Aorta (tissue), 5 donors: ENCODE data around the gene GPRIN3. TPM values are rescaled to one million over a fixed set of nuclear protein-coding genes. Genes with fewer than 3 reads are reported as not detected.
A peak's percentile ranks its signal among the peaks of the same experiment; 100 is the strongest.

Source experiments
- ATAC-seq: fragments of 200-7000 bp; cut with Tn5 transposase; one replicate; pipeline ENCODE4 v1.9.1; 2022; ENCODE audit warnings: moderate library complexity; ENCODE audit not compliant: low FRiP score
- DNase-seq, 2 donors: peaks; one replicate each; pipeline ENCODE4 v3.0.0-alpha.2; 2020
- H3K27ac ChIP-seq, 2 donors: one replicate each; pipeline ENCODE4 v1.5.1; 2013; ENCODE audit warnings: low read length in 2 of 2, mild to moderate bottlenecking in 2 of 2, moderate library complexity in 2 of 2, control low read depth in 1 of 2, inconsistent platforms in 1 of 2, low read depth in 1 of 2
- H3K27me3 ChIP-seq, 2 donors: one replicate each; pipeline ENCODE4 v1.6.1; 2013; ENCODE audit warnings: control low read depth in 1 of 2, low read length in 1 of 2, mild to moderate bottlenecking in 1 of 2, moderate library complexity in 1 of 2; ENCODE audit not compliant: insufficient read depth in 2 of 2, control insufficient read depth in 1 of 2
- H3K36me3 ChIP-seq, 2 donors: one replicate each; pipeline ENCODE4 v1.6.1; 2013; ENCODE audit warnings: control low read depth in 1 of 2, low read length in 1 of 2, mild to moderate bottlenecking in 1 of 2; ENCODE audit not compliant: insufficient read depth in 2 of 2, control insufficient read depth in 1 of 2
- H3K4me1 ChIP-seq, 2 donors: one replicate each; pipeline ENCODE4 v1.6.1; 2013; ENCODE audit warnings: low read length in 2 of 2, control low read depth in 1 of 2, mild to moderate bottlenecking in 1 of 2, moderate library complexity in 1 of 2; ENCODE audit not compliant: insufficient read depth in 2 of 2, control insufficient read depth in 1 of 2
- H3K4me3 ChIP-seq, 2 donors: one replicate each; pipeline ENCODE4 v1.5.1; 2013; ENCODE audit warnings: low read length in 2 of 2, control low read depth in 1 of 2, mild to moderate bottlenecking in 1 of 2
- H3K9me3 ChIP-seq: one replicate; pipeline ENCODE4 v1.6.1; 2013; ENCODE audit warnings: mild to moderate bottlenecking, low read length; ENCODE audit not compliant: control insufficient read depth
- WGBS, 2 donors: extraction: QIAGEN DNeasy Blood & Tissue Kit; methylation state at CpG; one replicate each; pipeline ENCODE4 v1.1.7; 2013; 5-methylcytosine and 5-hydroxymethylcytosine counted together
- intact Hi-C, 2 donors: fragments of 100-400 bp; cut with DNase I; formaldehyde crosslinking; loops; one replicate each; pipeline versions ENCODE4 v1.14.2 to v1.15.0; 2022
- polyA plus RNA-seq, 2 donors: library from polyadenylated mRNA; stranded (reverse); fragments of 200-250 nt; gene quantifications; one replicate each; pipeline ENCODE4 v1.2.3, GENCODE V29; 2013
- total RNA-seq, 2 donors: library from RNA; stranded (reverse); fragmentation: NEBNext Ultra II Directional; extraction: Animal tissue kit (Norgen Biotek cat#: 25700); gene quantifications; one replicate each; pipeline ENCODE4 v1.2.1, GENCODE V29; 2021
- donor health status: healthy with polysubstance abuse.
- donor health status: Bipolar disorder and iron deficiency.
- donor health status: DM: no; HTN: no; CAD: no.
- donor health status: DM: no; HTN: no; CAD: no.
- donor health status: DM: yes; HTN: yes; CAD: no.

Gene GPRIN3
- total and polyA plus RNA-seq, 4 donors = 0.08 to 9.8 (median 3.9) TPM

GRCh38 chr4:89290727-89291516, 16.7 kb downstream of the GPRIN3 start:
- ATAC-seq = no peak
- H3K4me1 ChIP-seq = no peaks in the 10 kb centered on the region
- intact Hi-C loops = no loop called here

GRCh38 chr4:89289312-89289711, 18.3 kb downstream of the GPRIN3 start:
- Histone ChIP-seq H3K27me3 (peaks cover 0 to 2% of the 10 kb centered on the region in 2 donors), H3K9me3 (peaks cover 2% of the 10 kb centered on the region), H3K4me1 (no peaks in the 10 kb centered on the region), H3K36me3 (no peaks in the 10 kb centered on the region), H3K4me3 (no peak overlapping the region), H3K27ac (no peak overlapping the region)
- no peak for ATAC-seq
- WGBS, 2 donors = 75% methylated on average over 2 of the region's 2 CpGs
- intact Hi-C loops = no loop called here
- DNase-seq = no peak

More at GRCh38 chr4:89290727-89291516, 16.7 kb downstream of the GPRIN3 start:
- no peak overlapping the region for H3K4me3 ChIP-seq
- H3K27me3 ChIP-seq = peaks cover 0 to 2% of the 10 kb centered on the region in 2 donors
- H3K36me3 ChIP-seq = no peaks in the 10 kb centered on the region
- WGBS, 2 donors = 43 to 51% methylated on average over 6 of the region's 6 CpGs
- no peak for DNase-seq
- no peak overlapping the region for H3K27ac ChIP-seq
- peaks cover 2% of the 10 kb centered on the region for H3K9me3 ChIP-seq

GRCh38 chr4:89288430-89288829, 19.2 kb downstream of the GPRIN3 start:
- Histone ChIP-seq H3K4me3 (no peak overlapping the region), H3K4me1 (no peaks in the 10 kb centered on the region), H3K36me3 (no peaks in the 10 kb centered on the region), H3K27me3 (peaks cover 0 to 2% of the 10 kb centered on the region in 2 donors), H3K9me3 (peaks cover 2% of the 10 kb centered on the region), H3K27ac (no peak overlapping the region)
- no peak for DNase-seq
- ATAC-seq = no peak
- intact Hi-C loops = no loop called here
- 76% methylated on average over 2 of the region's 2 CpGs for WGBS, 2 donors

- DNase-seq = no peak
- 63 to 67% methylated on average over 6 of the region's 6 CpGs for WGBS, 2 donors
- intact Hi-C loops = no loop called here
- Histone ChIP-seq H3K27ac (no peak overlapping the region), H3K27me3 (peaks cover 0 to 2% of the 10 kb centered on the region in 2 donors), H3K36me3 (no peaks in the 10 kb centered on the region), H3K9me3 (peaks cover 2% of the 10 kb centered on the region), H3K4me1 (no peaks in the 10 kb centered on the region), H3K4me3 (no peak overlapping the region)
- no peak for ATAC-seq
Measured at GRCh38 chr4:89287945-89288344, 19.7 kb downstream of the GPRIN3 start.

GRCh38 chr4:89285745-89286144, 21.9 kb downstream of the GPRIN3 start:
- Histone ChIP-seq H3K9me3 (peaks cover 2% of the 10 kb centered on the region), H3K27ac (no peak overlapping the region), H3K27me3 (peaks cover 0 to 2% of the 10 kb centered on the region in 2 donors), H3K4me1 (no peaks in the 10 kb centered on the region), H3K36me3 (no peaks in the 10 kb centered on the region), H3K4me3 (no peak overlapping the region)
- WGBS, 2 donors = 45 to 58% methylated on average over 2 of the region's 2 CpGs
- no peak for DNase-seq
- no peak for ATAC-seq
- intact Hi-C loops = no loop called here

- Histone ChIP-seq H3K27ac (no peak overlapping the region), H3K4me3 (no peak overlapping the region), H3K4me1 (no peaks in the 10 kb centered on the region), H3K9me3 (peaks cover 2% of the 10 kb centered on the region), H3K27me3 (peaks cover 0 to 2% of the 10 kb centered on the region in 2 donors), H3K36me3 (no peaks in the 10 kb centered on the region)
- DNase-seq (peak in 1 of 2 donors; percentile 48), ATAC-seq (no peak)
- WGBS, 2 donors = 88 to 91% methylated on average over 3 of the region's 3 CpGs
- intact Hi-C loops = no loop called here
Measured at GRCh38 chr4:89284828-89285227, 22.8 kb downstream of the GPRIN3 start.

GRCh38 chr4:89284020-89284424, 23.6 kb downstream of the GPRIN3 start:
- Histone ChIP-seq H3K27ac (no peak overlapping the region), H3K9me3 (no peaks in the 10 kb centered on the region), H3K4me1 (no peaks in the 10 kb centered on the region), H3K4me3 (no peak overlapping the region), H3K36me3 (no peaks in the 10 kb centered on the region), H3K27me3 (no peaks in the 10 kb centered on the region)
- WGBS, 2 donors = 86 to 91% methylated on average over 2 of the region's 2 CpGs
- no peak for DNase-seq
- no peak for ATAC-seq
- intact Hi-C loops = no loop called here

GRCh38 chr4:89283226-89284009, 24.2 kb downstream of the GPRIN3 start:
- ATAC-seq (peak; percentile 19), DNase-seq (no peak)
- Histone ChIP-seq H3K4me3 (no peak overlapping the region), H3K9me3 (no peaks in the 10 kb centered on the region), H3K4me1 (no peaks in the 10 kb centered on the region), H3K27ac (no peak overlapping the region), H3K36me3 (no peaks in the 10 kb centered on the region), H3K27me3 (no peaks in the 10 kb centered on the region)
- 91 to 92% methylated on average over 5 of the region's 5 CpGs for WGBS, 2 donors
- intact Hi-C loops = no loop called here
